Measurements from ENCODE around the gene ALDH1B1. TPM values are rescaled to one million over a fixed set of nuclear protein-coding genes. Genes with fewer than 3 reads are reported as not detected.

Gene ALDH1B1
- total and polyA plus RNA-seq, 2 donors (not counting 1 experiment from before 2014, with no cell fraction given): 16.2 to 17.4 TPM

- Histone ChIP-seq H3K27ac (ENCODE audit: insufficient read depth, low read length) (no peak overlapping the region), H3K9ac (ENCODE audit: insufficient read depth, low read length) (no peak overlapping the region), H3K9me3 (ENCODE audit: control insufficient read depth, insufficient read depth, low read depth, low read length) (no peaks in the 10 kb centered on the region), H3K4me3 (replicated peaks in 1 of 4; ENCODE audit: control extremely low read depth in 1 of 4, insufficient read depth in 1 of 4, low read depth in 3 of 4, low read length in 4 of 4) (no peak overlapping the region), H3K79me2 (ENCODE audit: control insufficient read depth, insufficient read depth, low read length) (no peaks in the 10 kb centered on the region), H3K4me2 (ENCODE audit: extremely low read depth, insufficient read depth, low read length) (no peak overlapping the region), H3K36me3 (ENCODE audit: control insufficient read depth, insufficient read depth, low read length) (no peaks in the 10 kb centered on the region), H3K27me3 (ENCODE audit: control insufficient read depth, insufficient read depth, low read length) (peaks cover 6% of the 10 kb centered on the region), H2AFZ (ENCODE audit: low read length) (no peak overlapping the region), H4K20me1 (ENCODE audit: control insufficient read depth, extremely low read depth, insufficient read depth, low read length) (no peaks in the 10 kb centered on the region), H3K4me1 (ENCODE audit: control insufficient read depth, extremely low read depth, insufficient read depth, low read length) (no peaks in the 10 kb centered on the region)
- TF ChIP-seq CTCF (conservative IDR thresholded peaks at IDR 0.05 in 1 of 2, IDR thresholded peaks at IDR 0.05 in 1 of 2; ENCODE audit: low read depth in 1 of 2, low read length in 2 of 2) (no peak), EZH2 (IDR thresholded peaks at IDR 0.05; ENCODE audit: low read length, missing control alignments) (no peak)
- no peak for DNase-seq (ENCODE audit: low read depth in 2 of 2)
These were observed 39.8 kb upstream of the ALDH1B1 start for GRCh38 chr9:38352530-38353328.

DNA sequence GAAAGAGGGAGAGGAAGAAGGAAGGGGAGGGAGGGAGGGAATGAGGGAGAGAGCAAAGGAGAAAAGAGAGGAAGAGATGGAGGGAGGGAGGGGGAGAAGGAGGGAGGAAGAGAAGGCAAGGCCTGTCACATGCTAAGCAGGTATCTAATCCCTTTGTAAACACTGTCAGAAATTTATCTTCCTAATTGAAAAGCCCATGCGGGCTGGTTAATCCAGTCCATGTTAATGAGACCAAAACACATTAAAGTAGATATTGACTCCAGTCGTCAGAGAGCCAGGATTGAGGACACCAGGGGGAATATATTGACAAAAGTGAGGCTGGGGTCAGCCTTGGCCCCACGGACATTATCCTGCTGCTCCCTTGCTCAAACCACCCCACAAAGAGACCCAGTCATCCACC is 37.4 kb upstream of the ALDH1B1 start:
- Histone ChIP-seq H3K9me3 (ENCODE audit: control insufficient read depth, insufficient read depth, low read depth, low read length) (no peaks in the 10 kb centered on the region), H3K27me3 (ENCODE audit: control insufficient read depth, insufficient read depth, low read length) (peaks cover 6% of the 10 kb centered on the region), H3K79me2 (ENCODE audit: control insufficient read depth, insufficient read depth, low read length) (no peaks in the 10 kb centered on the region), H3K9ac (ENCODE audit: insufficient read depth, low read length) (no peak overlapping the region), H4K20me1 (ENCODE audit: control insufficient read depth, extremely low read depth, insufficient read depth, low read length) (no peaks in the 10 kb centered on the region), H3K4me2 (ENCODE audit: extremely low read depth, insufficient read depth, low read length) (no peak overlapping the region), H3K36me3 (ENCODE audit: control insufficient read depth, insufficient read depth, low read length) (no peaks in the 10 kb centered on the region), H3K4me3 (replicated peaks in 1 of 4; ENCODE audit: control extremely low read depth in 1 of 4, insufficient read depth in 1 of 4, low read depth in 3 of 4, low read length in 4 of 4) (no peak overlapping the region), H3K27ac (ENCODE audit: insufficient read depth, low read length) (no peak overlapping the region), H2AFZ (ENCODE audit: low read length) (no peak overlapping the region), H3K4me1 (ENCODE audit: control insufficient read depth, extremely low read depth, insufficient read depth, low read length) (no peaks in the 10 kb centered on the region)
- TF ChIP-seq CTCF (conservative IDR thresholded peaks at IDR 0.05 in 1 of 2, IDR thresholded peaks at IDR 0.05 in 1 of 2; ENCODE audit: low read depth in 1 of 2, low read length in 2 of 2) (no peak), EZH2 (IDR thresholded peaks at IDR 0.05; ENCODE audit: low read length, missing control alignments) (no peak)
- DNase-seq (ENCODE audit: low read depth in 2 of 2): no peak

- Histone ChIP-seq H3K9me3 (ENCODE audit: control insufficient read depth, insufficient read depth, low read depth, low read length) (no peaks in the 10 kb centered on the region), H3K27ac (ENCODE audit: insufficient read depth, low read length) (no peak overlapping the region), H4K20me1 (ENCODE audit: control insufficient read depth, extremely low read depth, insufficient read depth, low read length) (no peaks in the 10 kb centered on the region), H2AFZ (ENCODE audit: low read length) (no peak overlapping the region), H3K36me3 (ENCODE audit: control insufficient read depth, insufficient read depth, low read length) (no peaks in the 10 kb centered on the region), H3K4me2 (ENCODE audit: extremely low read depth, insufficient read depth, low read length) (no peak overlapping the region), H3K4me3 (replicated peaks in 1 of 4; ENCODE audit: control extremely low read depth in 1 of 4, insufficient read depth in 1 of 4, low read depth in 3 of 4, low read length in 4 of 4) (no peak overlapping the region), H3K4me1 (ENCODE audit: control insufficient read depth, extremely low read depth, insufficient read depth, low read length) (no peaks in the 10 kb centered on the region), H3K27me3 (ENCODE audit: control insufficient read depth, insufficient read depth, low read length) (peaks cover 6% of the 10 kb centered on the region), H3K9ac (ENCODE audit: insufficient read depth, low read length) (no peak overlapping the region), H3K79me2 (ENCODE audit: control insufficient read depth, insufficient read depth, low read length) (no peaks in the 10 kb centered on the region)
- no peak for TF ChIP-seq EZH2 (IDR thresholded peaks at IDR 0.05; ENCODE audit: low read length, missing control alignments)
- TF ChIP-seq CTCF (conservative IDR thresholded peaks at IDR 0.05 in 1 of 2, IDR thresholded peaks at IDR 0.05 in 1 of 2; ENCODE audit: low read depth in 1 of 2, low read length in 2 of 2): no peak
- no peak for DNase-seq (ENCODE audit: low read depth in 2 of 2)
These were observed 36.9 kb upstream of the ALDH1B1 start for GRCh38 chr9:38355517-38356120.

All from fibroblast of lung (primary cell).